ENCODE results near the gene DNAJC5. TPM values are rescaled to one million over a fixed set of nuclear protein-coding genes. Genes with fewer than 3 reads are reported as not detected.

The DNAJC5 gene
- total RNA-seq, 1 experiment from 2014 or later: 28.5 TPM

GRCh38 chr20:63920226-63920625 lies 25.3 kb downstream of the DNAJC5 start (continued):
- TF ChIP-seq OVOL2 (CRISPR knock-in tag; IDR thresholded peaks at IDR 0.05; ENCODE audit: borderline replicate concordance) (no peak), ZNF512 (CRISPR knock-in tag; IDR thresholded peaks at IDR 0.05; ENCODE audit: borderline replicate concordance) (no peak)

GRCh38 chr20:63923651-63924050 lies 28.7 kb downstream of the DNAJC5 start:
- TF ChIP-seq ZMAT4 (CRISPR knock-in tag; IDR thresholded peaks at IDR 0.05) (no peak), OVOL2 (CRISPR knock-in tag; IDR thresholded peaks at IDR 0.05; ENCODE audit: borderline replicate concordance) (no peak), USF2 (CRISPR knock-in tag; IDR thresholded peaks at IDR 0.05) (no peak), ZSCAN18 (CRISPR knock-in tag; IDR thresholded peaks at IDR 0.05) (no peak), ATF6 (CRISPR knock-in tag; IDR thresholded peaks at IDR 0.05) (no peak), TCF7 (CRISPR knock-in tag; IDR thresholded peaks at IDR 0.05; ENCODE audit: low read depth) (no peak), RELA (CRISPR knock-in tag; IDR thresholded peaks at IDR 0.05; ENCODE audit: borderline replicate concordance) (no peak), ZNF425 (CRISPR knock-in tag; conservative IDR thresholded peaks at IDR 0.05) (no peak), E2F5 (CRISPR knock-in tag; IDR thresholded peaks at IDR 0.05) (no peak), ZNF121 (CRISPR knock-in tag; IDR thresholded peaks at IDR 0.05) (no peak), ZBTB21 (CRISPR knock-in tag; IDR thresholded peaks at IDR 0.05; ENCODE audit: borderline replicate concordance) (no peak), NR1H2 (CRISPR knock-in tag; IDR thresholded peaks at IDR 0.05) (no peak), FOXP1 (CRISPR knock-in tag; IDR thresholded peaks at IDR 0.05; ENCODE audit: borderline replicate concordance) (no peak), PRRX2 (CRISPR knock-in tag; IDR thresholded peaks at IDR 0.05) (no peak), GABPB1 (CRISPR knock-in tag; IDR thresholded peaks at IDR 0.05) (no peak), FOXP4 (CRISPR knock-in tag; IDR thresholded peaks at IDR 0.05) (no peak), ELF4 (CRISPR knock-in tag; IDR thresholded peaks at IDR 0.05; ENCODE audit: low read depth) (no peak), TP53 (CRISPR knock-in tag; IDR thresholded peaks at IDR 0.05) (no peak)
- DNase-seq (ENCODE audit: low spot score) (no peak), ATAC-seq (no peak)
- CTCF ChIA-PET: no interaction called here
- H3K9me3 Mint-ChIP-seq: no peaks in the 10 kb centered on the region
- H3K27me3 Mint-ChIP-seq (ENCODE audit: low read depth): no peaks in the 10 kb centered on the region
- peak overlapping the region; percentile 10; the same call in 1 of the 2 replicates for H3K27ac Mint-ChIP-seq
- POLR2A ChIA-PET: no interaction called here
- H3K36me3 Mint-ChIP-seq: peaks cover 11% of the 10 kb centered on the region
- H3K4me3 Mint-ChIP-seq: no peak overlapping the region
- no peaks in the 10 kb centered on the region for H3K4me1 Mint-ChIP-seq
